Stimulated activated CD4-positive, alpha-beta T cell treated with anti-CD3 and anti-CD28 coated beads, TNF-alpha, amount 100 ng/mL, for 48 hours (primary cell): ENCODE measurements around the gene SLC6A8.
"Not testable (repeated sequence)": the region's sequence is repeated elsewhere in the genome, so short reads cannot be mapped to it uniquely, and the experiment has no call there.

Experiments used
- DNase-seq, 3 donors: peaks; one replicate each; pipeline ENCODE4 v3.0.0-alpha.2; 2020; ENCODE audit warnings: low read depth in 3 of 3

Gene SLC6A8

GRCh38 chrX:153730115-153730514, 42.4 kb downstream of the SLC6A8 start:
- DNase-seq, result not testable (repeated sequence)

- DNase-seq, result no peak
These were observed 43.6 kb downstream of the SLC6A8 start for GRCh38 chrX:153731117-153731844.

- no peak for DNase-seq
These were observed 44.1 kb downstream of the SLC6A8 start for GRCh38 chrX:153731845-153732215.

- no peak for DNase-seq
These were observed 44.7 kb downstream of the SLC6A8 start for GRCh38 chrX:153732401-153732800.

GRCh38 chrX:153733651-153734240, 46.0 kb downstream of the SLC6A8 start:
- DNase-seq, result no peak

GRCh38 chrX:153734871-153735270, 47.1 kb downstream of the SLC6A8 start:
- no peak for DNase-seq

GRCh38 chrX:153735274-153735673, 47.5 kb downstream of the SLC6A8 start:
- no peak for DNase-seq

GRCh38 chrX:153736071-153736820, 48.5 kb downstream of the SLC6A8 start:
- DNase-seq, result no peak

- no peak for DNase-seq
These were observed 49.2 kb downstream of the SLC6A8 start for GRCh38 chrX:153736871-153737441.

GRCh38 chrX:153738056-153738605, 50.4 kb downstream of the SLC6A8 start:
- no peak for DNase-seq

GRCh38 chrX:153739754-153740486, 52.2 kb downstream of the SLC6A8 start:
- no peak for DNase-seq

- DNase-seq, result no peak
These were observed 53.0 kb downstream of the SLC6A8 start for GRCh38 chrX:153740631-153741222.

- no peak for DNase-seq
These were observed 53.7 kb downstream of the SLC6A8 start for GRCh38 chrX:153741446-153741845.

- not testable (repeated sequence) for DNase-seq
These were observed 54.4 kb downstream of the SLC6A8 start for GRCh38 chrX:153742111-153742510.

- not testable (repeated sequence) for DNase-seq
These were observed 55.2 kb downstream of the SLC6A8 start for GRCh38 chrX:153742796-153743467.

GRCh38 chrX:153743468-153744209, 55.9 kb downstream of the SLC6A8 start:
- DNase-seq, result not testable (repeated sequence)

GRCh38 chrX:153744210-153745066, 56.7 kb downstream of the SLC6A8 start:
- DNase-seq, result no peak

GRCh38 chrX:153745067-153745433, 57.3 kb downstream of the SLC6A8 start:
- DNase-seq, result not testable (repeated sequence)
